NCI-H526 (cell line): ENCODE results near the gene APLP2.
A peak's percentile ranks its signal among the peaks of the same experiment; 100 is the strongest.
"Not testable (repeated sequence)": the region's sequence is repeated elsewhere in the genome, so short reads cannot be mapped to it uniquely, and the experiment has no call there.

ENCODE experiments used
- DNase-seq, 2 experiments: peaks; one replicate each; lab custom pipeline; 2025; lab: John Stamatoyannopoulos, UW

APLP2 gene

DNA sequence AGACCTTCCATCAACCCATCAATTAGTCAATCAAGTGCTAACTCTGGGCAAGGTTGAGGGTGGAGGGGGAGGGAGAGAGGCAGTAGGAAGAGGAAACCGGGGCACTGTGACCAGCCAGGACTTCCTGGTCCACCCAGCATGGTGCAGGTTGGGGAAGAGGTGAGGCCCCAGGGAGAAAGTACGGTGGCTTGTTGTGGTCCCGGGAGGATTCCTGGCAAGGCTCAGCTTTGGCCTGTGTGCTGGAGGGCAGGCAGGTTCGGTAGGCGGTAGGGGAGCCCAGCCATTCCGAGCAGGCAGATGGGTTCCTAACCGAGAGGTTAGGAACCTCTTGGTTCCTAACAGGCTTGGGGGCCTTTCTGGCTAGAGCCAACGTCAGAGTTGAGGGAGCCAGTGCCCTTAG is 100.7 kb downstream of the APLP2 start:
- no peak for DNase-seq

DNA sequence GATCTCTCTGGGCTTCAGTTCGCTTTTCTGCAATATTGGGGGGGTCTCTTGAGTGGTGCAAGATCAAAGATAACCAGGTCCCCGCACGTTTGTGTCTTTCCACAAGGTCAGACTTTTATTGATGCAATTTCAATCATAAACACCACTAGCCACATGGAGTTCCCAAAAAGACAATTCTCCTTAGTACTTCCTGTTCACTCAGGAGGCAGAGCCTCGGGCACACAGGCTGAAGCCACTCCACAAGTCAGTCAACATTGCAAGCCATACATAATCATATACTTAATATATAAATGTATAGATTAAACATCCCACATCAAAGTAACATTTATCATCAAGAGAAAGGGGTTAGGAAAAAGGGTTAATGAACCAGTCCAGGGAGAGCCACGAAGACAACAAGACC is 101.8 kb downstream of the APLP2 start:
- DNase-seq: no peak

DNA sequence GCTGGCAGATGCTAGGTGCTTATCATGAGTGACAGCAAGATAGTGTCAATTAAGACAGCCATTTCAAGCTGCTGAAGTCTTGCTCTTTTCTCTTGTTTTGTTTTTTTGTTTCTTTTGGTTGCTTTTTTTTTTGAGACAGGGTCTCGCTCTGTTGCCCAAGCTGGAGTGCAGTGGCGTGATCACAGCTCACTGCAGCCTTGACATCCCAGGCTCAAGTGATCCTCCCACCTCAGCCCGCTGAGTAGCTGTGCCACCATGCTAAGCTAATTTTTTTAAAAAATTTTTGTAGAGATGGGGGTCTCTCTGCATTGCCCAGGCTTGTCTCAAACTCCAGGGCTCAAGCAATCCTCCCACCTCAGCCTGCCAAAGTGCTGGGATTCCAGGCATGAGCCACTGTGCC is 102.3 kb downstream of the APLP2 start:
- not testable (repeated sequence) for DNase-seq

DNA sequence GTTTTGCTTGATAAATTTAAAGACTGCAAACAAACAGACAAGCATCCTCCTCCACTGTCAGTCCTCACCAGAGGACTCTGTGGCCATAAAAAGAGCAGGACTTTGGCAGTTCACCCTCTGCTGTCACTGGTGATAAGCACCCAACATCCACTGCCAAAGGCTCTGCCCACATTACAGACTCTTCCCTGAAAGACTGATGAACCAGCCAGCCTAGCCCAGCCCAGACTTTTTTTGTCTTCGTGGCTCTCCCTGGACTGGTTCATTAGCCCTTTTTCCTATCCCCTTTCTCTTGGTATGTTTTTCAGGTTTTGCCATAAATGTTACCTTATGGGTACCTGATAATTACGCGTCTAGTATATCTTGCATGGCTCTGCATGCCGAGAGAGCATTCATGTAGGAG is 104.9 kb downstream of the APLP2 start:
- no peak for DNase-seq

DNA sequence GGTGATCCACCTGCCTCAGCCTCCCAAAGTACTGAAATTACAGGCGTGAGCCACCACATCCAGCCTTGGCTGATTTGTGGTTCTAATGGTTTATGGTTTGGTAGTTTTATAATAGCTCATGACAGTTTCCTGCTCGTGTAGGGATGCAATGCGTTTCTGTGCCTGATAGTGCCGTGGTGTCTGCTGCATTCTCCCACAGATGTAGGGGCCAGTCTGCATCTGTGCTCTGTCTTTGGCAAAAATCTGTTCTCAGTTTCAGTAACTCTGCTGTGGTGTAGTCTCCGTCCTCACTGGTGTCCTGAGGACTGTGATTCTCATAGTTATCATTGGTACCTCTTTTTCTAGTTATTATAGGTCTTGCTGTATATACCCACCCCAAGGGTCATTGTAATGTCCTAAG is 106.2 kb downstream of the APLP2 start:
- DNase-seq: no peak

DNA sequence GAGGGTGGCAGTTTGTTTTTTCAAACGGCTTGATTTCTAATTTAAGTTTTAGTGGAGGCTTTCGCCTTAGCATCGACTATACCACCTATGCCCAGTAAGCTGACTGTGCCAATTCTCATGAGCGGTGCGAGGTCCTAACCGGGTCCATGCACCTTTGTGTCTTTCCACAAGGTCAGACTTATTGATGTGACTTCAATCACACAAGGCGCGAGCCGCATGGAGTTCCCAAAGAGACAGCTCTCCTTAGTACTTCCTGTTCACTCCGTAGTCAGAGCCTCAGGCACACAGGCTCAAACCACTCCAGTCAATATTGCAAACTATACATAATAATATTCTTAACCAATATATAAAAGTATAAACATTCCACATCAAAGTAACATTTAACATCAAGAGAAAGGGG is 108.1 kb downstream of the APLP2 start:
- no peak for DNase-seq

DNA sequence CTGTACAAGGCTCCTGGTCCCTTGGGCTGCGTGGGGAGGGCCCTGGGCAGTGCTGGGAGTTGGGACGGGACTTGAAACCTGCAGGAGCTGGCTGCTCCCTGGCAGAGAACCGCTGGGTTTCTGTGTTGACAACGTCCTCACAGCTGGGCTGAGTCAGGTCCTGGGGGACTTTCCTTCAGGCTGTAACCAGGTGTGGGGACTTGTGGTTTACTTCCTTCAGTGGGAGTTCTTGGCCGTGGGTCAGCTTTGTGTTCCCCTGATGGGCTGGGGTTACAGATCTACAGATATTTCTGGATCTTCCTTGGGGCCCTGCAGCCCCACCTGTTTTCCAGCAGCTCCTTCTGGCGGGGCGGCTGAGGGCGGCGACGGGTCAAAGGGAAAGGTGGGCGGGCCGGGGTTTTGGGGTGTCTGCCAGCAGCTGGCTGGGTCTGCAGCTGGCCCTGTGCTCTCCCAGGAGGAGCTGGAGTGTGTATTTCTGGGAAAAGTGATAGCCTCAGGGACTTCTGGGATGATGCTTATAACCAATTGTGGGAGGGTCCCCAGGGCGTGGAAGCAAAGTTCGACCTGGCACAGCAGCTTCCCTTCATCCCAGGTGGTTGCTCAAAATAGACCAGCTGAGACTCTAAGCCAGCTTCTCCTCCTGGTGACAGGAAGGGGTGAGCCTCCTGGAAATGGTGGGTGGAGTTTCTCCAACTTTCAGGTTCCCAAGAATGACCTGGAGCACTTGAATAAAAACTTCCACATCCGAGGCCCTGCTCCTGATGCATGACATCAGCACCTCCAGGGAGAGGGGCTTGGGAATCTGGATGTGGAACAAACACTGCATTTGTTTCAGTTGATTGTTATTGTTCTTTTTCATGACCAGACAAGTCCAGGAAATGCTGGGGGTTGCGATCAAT is 109.0 kb downstream of the APLP2 start:
- no peak for DNase-seq

DNA sequence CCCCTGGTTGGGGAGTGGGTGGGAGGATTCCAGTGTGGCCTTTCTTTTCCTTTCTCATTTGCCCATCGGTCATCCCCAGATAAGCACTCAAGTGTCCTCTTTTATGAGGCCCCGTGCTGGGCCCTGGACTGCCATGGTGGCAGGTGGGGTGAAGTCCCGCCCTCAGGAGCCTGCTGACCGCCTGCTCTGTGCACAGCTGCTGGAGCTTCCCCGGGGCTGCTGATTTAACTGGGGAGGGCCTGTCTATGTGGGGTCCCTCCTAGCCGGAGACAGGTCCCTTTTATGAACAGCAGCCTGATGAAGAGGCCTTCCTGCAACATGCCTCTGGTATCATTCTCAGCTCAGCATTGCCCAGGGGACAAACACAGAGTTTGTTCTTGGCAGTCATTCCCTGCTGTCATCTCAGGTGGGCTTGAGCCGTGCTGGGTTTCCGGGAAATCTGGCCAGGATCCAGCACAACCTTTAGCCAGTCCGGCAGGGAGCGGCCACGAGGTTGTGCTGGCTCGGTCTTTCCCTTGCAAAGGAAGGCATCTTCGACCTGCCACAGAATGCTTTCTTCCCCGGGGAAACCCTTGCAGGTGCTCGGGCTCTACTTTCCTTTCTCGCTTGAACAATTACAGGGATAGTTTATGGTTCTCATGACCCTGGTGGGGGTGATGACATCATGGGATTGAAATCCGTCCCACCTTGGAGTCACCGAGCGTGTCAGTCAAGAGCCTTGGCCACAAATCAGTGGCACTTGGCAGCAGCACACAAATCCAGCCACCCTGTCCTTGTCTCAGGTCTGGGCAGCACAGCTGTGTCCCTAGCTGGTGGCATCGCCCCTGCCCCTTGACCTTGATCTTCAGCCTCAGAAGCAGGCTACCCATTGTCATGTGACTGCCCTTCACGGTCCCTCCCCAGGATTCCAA is 110.0 kb downstream of the APLP2 start:
- no peak for DNase-seq

DNA sequence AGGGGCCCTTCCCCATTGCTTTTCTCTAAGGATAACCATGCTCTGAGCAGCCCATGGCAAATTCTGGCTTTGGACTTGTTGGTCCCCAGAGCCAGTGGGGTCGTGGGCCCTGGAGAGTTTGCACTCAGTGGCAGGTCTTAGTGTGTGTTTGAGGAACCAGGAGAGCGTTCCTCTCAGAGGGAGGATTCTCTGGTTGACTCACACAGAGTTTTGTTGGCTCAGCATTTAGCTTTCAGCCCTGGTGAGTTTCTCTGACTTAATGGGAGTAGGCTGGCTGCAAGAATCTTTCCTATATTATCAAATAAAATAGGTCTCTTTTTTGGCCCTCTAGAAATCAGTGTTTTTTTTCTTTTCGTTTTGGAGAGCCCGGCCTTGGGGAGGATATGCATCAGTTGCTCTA is 110.8 kb downstream of the APLP2 start:
- peak in 1 of 2 experiments; percentile 41 for DNase-seq

DNA sequence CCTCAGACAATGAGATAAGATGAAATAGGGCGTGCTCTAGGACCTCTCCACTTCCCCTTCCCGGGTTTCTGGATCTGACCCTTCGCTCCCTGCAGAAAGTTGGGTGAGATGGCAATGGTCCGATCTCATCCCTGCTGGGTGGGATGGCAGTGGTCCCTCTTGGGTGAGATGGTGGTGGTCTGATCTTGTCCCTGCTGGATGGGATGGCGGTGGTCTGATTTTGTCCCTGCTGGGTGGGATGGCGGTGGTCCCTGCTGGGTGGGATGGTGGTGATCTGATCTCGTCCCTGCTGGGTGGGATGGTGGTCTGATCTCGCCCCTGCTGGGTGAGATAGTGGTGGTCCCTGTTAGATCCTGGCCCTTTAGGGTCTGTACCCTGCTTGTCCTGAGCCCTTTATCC is 111.2 kb downstream of the APLP2 start:
- DNase-seq: no peak

DNA sequence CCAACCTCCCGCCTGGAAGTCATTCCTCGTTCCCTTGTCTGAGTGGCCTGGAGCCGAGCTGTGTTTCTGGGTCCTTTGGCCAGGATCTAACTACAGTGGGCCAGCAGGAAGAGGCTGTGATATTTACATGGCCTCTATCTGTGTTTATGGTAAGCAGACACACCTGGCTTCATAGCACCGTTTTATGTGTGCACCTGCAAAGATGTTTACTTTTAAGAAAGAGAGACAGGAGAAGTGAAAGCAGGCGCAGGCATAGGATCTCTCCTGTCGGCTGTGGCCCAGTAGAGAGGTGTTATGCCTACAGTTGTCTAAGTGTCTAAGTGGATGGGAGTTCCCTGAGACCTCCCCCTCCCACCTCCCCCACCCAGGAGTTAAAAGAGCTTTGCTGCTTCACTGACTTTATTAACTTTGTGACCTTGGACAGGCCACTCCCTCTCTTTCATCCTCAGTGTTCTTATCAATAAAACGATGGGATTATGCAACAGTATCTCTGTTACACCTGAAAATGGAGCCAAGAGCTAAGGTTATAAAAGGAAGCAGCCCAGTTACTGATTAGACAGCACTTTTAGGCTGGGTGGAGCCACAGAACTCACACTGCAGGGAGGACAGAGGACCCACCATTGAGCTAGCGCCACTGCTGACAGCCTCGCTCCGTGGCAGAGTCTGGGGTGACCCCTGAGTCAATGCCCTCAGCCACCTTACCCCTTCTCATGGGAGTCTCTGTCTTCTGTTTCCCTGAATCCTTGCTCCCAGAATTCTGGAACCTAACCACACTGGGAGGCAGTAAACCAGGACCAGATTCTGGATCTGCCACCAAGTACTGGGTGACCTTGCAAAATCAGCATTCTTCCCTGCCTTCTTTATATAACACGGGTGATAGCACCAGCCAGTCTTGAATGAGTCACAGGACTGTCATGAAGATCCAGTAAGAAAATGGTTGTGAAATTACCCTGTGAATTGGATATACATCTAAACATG is 111.9 kb downstream of the APLP2 start:
- DNase-seq: peak; percentile 97 to 99

DNA sequence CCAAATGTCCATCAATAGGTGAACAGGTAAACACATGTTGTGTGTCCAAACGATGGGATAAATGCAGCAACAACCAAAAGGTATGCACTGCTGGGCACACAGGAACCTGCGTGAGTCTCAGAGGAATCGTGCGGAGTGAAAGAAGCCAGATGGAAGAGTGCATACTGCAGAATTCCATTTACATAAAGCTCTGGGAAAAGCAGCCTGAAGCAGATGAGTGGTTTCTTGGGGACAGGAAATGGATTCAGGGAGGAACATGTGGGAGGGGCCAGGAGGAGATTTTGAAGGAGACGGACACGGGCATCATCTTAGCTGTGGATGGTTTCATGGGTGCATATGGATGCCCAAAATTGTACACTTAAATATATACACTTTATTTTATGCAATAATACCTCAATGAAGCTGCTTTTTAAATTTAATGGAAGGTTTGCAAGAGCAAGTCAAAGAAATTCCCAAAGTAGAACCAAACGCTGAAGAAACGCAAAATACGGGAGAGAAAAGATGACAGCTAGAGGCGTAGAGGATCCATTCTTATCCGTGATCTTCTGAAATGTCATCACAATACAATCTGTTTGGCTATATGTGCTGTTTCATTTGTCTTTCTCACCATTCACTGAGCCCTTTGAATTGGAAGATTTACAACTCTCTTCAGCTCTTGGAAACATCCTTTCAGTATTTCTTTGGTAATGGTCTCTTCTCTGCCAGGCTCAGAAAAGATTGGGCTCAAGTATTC is 114.3 kb downstream of the APLP2 start:
- no peak for DNase-seq

DNA sequence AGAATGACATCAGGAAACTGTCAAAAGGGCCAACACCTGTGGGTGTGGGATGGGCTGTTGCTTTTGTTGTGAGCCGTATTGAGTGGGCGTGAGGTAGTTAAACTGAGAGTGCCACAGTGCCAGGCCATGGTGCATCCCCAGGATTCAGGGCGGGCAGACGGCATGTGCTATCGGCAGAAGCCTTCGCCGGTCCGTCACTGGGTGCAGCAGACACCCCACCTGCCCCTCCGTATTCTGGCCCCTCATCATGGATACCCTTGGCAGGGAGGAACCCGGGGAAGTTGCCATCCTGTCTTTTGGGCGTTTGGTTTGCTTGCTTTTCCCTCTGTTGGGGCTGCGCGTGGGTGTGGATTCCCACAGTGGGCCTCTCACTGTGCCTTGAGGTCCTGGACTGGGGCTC is 117.4 kb downstream of the APLP2 start:
- no peak for DNase-seq

DNA sequence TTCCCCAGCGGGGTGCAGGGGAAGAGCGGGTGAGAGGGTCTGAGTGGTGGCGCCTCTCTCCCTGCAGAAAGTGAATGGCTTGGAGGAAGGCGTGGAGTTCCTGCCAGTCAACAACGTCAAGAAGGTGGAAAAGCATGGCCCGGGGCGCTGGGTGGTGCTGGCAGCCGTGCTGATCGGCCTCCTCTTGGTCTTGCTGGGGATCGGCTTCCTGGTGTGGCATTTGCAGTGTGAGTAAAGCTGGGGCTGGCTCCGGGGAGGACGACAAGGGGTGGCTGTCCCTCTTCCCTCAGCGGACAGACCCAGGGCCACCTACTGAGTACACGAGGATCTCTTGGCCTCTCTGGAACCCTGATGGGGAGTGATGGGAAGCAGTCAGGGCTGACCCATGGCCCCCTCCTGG is 118.4 kb downstream of the APLP2 start:
- no peak for DNase-seq

DNA sequence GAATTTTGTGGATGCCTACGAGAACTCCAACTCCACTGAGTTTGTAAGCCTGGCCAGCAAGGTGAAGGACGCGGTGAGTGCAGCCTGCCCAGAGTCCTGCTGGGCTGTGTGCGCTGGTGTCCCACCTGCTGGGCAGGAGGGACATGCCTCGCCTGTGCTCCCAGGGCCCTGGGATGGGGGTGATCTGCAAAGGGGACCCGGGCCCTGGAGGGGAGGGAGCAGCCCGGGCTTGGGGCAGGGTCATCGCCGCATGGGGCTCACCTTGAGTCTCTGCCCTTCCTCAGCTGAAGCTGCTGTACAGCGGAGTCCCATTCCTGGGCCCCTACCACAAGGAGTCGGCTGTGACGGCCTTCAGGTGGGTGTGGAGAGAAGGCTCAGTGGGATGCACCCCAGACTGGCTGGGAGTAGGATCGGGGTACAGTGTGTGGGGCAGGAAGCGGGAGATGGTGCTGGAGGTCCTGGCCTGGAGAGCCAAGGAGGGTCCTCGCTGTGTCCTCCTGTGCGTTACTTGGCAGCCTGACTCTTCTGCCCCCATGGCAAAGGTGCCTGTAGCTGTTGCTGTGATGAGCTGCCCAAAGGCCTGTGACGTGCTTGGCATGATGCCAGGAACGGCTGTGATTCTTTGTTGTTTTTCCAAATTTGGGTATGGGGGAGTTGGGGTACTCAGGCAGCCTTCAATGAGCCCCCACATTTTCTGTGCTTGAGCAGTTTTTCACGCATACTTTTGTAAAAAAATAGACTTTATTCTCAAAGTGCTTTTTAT is 119.1 kb downstream of the APLP2 start:
- DNase-seq: no peak

DNA sequence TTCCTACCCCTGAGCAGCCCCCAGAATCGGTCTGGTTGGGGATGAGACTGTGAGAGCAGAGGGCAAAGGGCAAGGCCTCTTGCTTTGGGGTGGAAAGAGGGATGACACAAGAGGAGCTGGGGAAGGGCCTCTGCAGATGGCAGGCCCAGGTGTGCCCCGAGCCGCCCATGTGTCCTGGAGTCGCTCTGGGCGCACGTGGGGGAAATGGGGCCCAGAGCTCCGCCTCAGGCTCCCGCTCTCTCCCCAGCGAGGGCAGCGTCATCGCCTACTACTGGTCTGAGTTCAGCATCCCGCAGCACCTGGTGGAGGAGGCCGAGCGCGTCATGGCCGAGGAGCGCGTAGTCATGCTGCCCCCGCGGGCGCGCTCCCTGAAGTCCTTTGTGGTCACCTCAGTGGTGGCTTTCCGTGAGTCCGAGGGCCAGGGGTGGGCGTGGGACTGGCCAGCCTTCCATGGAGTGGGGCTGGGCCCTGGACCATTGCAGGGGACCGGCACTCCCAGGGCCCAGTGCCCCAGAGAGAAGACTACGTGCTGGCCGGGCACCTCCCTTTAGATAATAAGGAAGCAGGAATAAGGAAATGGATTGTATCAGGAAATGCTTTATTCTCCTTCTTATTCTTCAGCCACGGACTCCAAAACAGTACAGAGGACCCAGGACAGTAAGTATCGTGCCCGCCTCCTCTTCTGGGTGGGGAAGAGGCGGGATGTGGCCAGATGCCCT is 120.0 kb downstream of the APLP2 start:
- DNase-seq: no peak

DNA sequence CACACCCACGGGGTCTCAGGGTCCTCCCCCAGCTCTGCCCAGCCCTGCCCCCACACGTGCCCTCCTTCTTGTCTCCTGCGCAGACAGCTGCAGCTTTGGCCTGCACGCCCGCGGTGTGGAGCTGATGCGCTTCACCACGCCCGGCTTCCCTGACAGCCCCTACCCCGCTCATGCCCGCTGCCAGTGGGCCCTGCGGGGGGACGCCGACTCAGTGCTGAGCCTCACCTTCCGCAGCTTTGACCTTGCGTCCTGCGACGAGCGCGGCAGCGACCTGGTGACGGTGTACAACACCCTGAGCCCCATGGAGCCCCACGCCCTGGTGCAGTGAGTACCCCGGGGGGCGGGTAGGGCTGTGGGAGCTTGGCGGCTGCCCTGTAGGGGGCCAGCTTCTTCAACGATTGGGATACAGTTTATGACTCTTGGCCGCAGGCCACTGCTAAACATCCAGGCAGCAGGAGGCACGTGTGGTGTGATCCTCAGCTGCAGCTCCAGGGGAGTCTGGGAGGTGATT is 120.7 kb downstream of the APLP2 start:
- DNase-seq: no peak

DNA sequence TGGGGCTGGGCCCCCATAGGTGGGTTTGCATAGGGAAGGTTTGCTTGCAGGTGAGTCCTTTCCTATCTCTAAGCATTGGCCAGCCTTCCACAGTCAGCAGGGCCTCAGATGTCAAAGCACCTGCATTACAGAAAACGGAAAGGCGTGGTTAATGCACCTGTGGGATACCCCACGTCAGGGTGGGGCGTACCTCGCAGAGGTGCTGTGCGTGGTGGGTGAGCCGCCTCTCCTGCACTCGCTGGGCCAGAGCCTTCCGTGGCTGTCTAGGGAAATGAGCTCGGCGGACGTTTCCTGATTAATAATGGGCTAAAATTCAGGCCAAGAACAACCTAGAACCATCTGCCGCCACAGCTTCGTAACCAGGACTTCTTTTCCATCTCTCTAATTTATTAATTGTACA is 122.2 kb downstream of the APLP2 start:
- no peak for DNase-seq

DNA sequence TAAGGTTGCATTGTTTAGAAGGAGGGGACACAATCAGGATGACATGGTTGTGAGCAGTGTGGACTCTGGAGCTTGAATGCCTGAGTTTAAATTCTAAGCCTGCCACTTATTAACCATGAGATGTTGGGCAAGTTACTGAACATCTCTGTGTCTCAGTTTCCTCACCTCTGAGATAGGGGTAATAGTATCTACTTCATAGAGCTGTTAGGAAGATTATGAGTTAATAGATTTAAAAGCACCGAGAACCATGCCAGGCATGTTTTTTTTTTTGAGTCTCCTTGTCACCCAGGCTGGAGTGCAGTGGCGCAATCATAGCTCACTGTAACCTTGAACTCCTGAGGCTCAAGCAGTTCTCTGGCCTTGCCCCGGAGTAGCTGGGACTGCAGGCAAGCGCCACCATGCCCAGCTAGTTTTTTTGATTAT is 123.2 kb downstream of the APLP2 start:
- no peak for DNase-seq
